AG04449 (cell line): Measurements from ENCODE around the gene DGCR2.
"Not testable (repeated sequence)": the region's sequence is repeated elsewhere in the genome, so short reads cannot be mapped to it uniquely, and the experiment has no call there.

Source experiments
- CTCF ChIA-PET: fragments of 350-600 bp; formaldehyde crosslinking; extraction: SDS; loops from one replicate; lab custom pipeline; 2021; ENCODE audit warnings: antibody characterized with exemption; lab: Yijun Ruan, JAX
- POLR2A ChIA-PET: fragments of 400-600, 350-600 bp; formaldehyde crosslinking; extraction: SDS; loops from one replicate; lab custom pipeline; 2020; ENCODE audit warnings: antibody characterized with exemption, inconsistent platforms; lab: Yijun Ruan, JAX
- DNase-seq: peaks from one replicate; pipeline ENCODE4 v3.0.0-alpha.2; 2010; ENCODE audit warnings: low read depth, low spot score
- H3K4me3 ChIP-seq: 2 replicates; pipeline ENCODE4 v1.5.1; 2011; ENCODE audit warnings: low read depth, mild to moderate bottlenecking, control low read depth, low read length
- CTCF ChIP-seq: IDR thresholded peaks from one replicate; pipeline ENCODE4 v1.5.1; 2011; ENCODE audit warnings: mild to moderate bottlenecking, moderate library complexity, low read length, control low read depth, inconsistent platforms; ENCODE audit not compliant: insufficient read depth; ENCODE audit errors: missing control alignments

DGCR2 gene

GRCh38 chr22:19081351-19081750 lies 40.9 kb downstream of the DGCR2 start:
- no peak for TF ChIP-seq CTCF
- POLR2A ChIA-PET, result no interaction called here
- no peak overlapping the region for H3K4me3 ChIP-seq
- CTCF ChIA-PET, result interaction anchor here (0.7 to 1.4 kb wide), 2 partner anchors 19 to 37 kb away, joined by 3 to 4 read pairs; no protein-coding TSS in a partner anchor
- DNase-seq, result no peak

GRCh38 chr22:19080853-19081252 lies 41.4 kb downstream of the DGCR2 start:
- no peak for DNase-seq
- CTCF ChIA-PET, result interaction anchor here (0.7 to 1.4 kb wide), 2 partner anchors 19 to 38 kb away, joined by 3 to 4 read pairs; no protein-coding TSS in a partner anchor
- POLR2A ChIA-PET, result no interaction called here
- TF ChIP-seq CTCF, result no peak
- no peak overlapping the region for H3K4me3 ChIP-seq

GRCh38 chr22:19079691-19080090 lies 42.5 kb downstream of the DGCR2 start:
- no peak for DNase-seq
- POLR2A ChIA-PET, result no interaction called here
- CTCF ChIA-PET, result no interaction called here
- no peak overlapping the region for H3K4me3 ChIP-seq
- no peak for TF ChIP-seq CTCF

DNA sequence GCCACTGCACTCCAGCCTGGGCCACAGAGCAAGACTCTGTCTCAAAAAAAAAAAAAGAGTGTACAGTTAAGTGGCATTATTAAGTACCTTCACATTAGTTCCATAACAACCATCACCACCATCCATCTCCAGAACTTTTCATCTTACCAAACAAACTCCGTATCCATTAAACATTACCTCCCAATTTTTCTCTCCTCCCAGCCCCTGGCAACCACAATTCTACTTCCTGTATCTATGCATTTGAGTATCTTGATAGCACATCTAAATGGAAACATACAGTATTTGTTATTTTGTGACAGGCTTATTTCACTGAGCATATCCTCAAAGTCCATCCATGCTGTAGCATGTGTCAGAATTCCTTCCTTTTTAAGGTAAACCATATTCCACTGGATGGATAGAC lies 46.8 kb downstream of the DGCR2 start:
- H3K4me3 ChIP-seq, result no peak overlapping the region
- TF ChIP-seq CTCF, result no peak
- no peak for DNase-seq
- CTCF ChIA-PET, result interaction anchor here (2.4 kb wide), 1 partner anchor 10 kb away, joined by 8 read pairs; no protein-coding TSS in a partner anchor
- POLR2A ChIA-PET, result no interaction called here

DNA sequence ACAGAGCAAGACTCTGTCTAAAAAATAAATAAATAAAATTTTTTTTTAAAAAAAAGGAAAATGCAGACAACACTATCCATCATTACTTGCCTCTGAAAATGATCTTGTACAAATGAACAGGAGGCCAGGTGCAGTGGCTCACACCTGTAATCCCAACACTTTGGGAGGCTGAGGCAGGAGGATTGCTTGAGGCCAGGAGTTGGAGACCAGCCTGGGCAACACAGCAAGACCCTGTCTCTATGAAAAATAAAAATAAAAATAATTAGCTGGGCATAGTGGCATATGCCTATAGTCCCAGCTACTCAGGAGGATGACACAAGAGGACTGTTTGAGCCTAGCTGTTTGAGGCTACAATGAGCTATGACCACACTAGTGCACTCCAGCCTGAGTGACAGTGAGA lies 49.4 kb downstream of the DGCR2 start:
- DNase-seq, H3K4me3 ChIP-seq, POLR2A ChIA-PET: not testable (repeated sequence)
- CTCF ChIA-PET, result interaction anchor here (3.1 kb wide), 1 partner anchor 13 kb away, joined by 9 read pairs; no protein-coding TSS in a partner anchor

- ChIA-PET CTCF (interaction anchor here (1.1 kb wide), 1 partner anchor 15 kb away, joined by 3 read pairs; no protein-coding TSS in a partner anchor), POLR2A (no interaction called here)
- no peak overlapping the region for H3K4me3 ChIP-seq
- TF ChIP-seq CTCF, result no peak
- no peak for DNase-seq
Measured at GRCh38 chr22:19070397-19071169, 51.6 kb downstream of the DGCR2 start.

GRCh38 chr22:19069451-19069850 lies 52.8 kb downstream of the DGCR2 start:
- DNase-seq, result no peak
- no peak overlapping the region for H3K4me3 ChIP-seq

More at GRCh38 chr22:19069451-19069850, 52.8 kb downstream of the DGCR2 start:
- TF ChIP-seq CTCF, result no peak
- ChIA-PET POLR2A (no interaction called here), CTCF (interaction anchor here (1.1 kb wide), 1 partner anchor 16 kb away, joined by 3 read pairs; no protein-coding TSS in a partner anchor)
